HG02798 (cell line): ENCODE measurements around the gene COL8A1.

Experiments
- ATAC-seq: cut with Tn5 transposase; IDR thresholded peaks from one replicate; pipeline ENCODE4 v1.9.1; 2021; ENCODE audit warnings: mild to moderate bottlenecking; ENCODE audit not compliant: unreplicated experiment, poor library complexity

Gene COL8A1

GRCh38 chr3:99668044-99668443, 29.6 kb downstream of the COL8A1 start:
- ATAC-seq: no peak

GRCh38 chr3:99669879-99670555, 31.6 kb downstream of the COL8A1 start:
- ATAC-seq: no peak

GRCh38 chr3:99670556-99670950, 32.2 kb downstream of the COL8A1 start:
- ATAC-seq: no peak

GRCh38 chr3:99674086-99674789, 35.8 kb downstream of the COL8A1 start:
- no peak for ATAC-seq

GRCh38 chr3:99678023-99678422, 39.6 kb downstream of the COL8A1 start:
- ATAC-seq: no peak

- no peak for ATAC-seq
Measured at GRCh38 chr3:99678896-99679295, 40.5 kb downstream of the COL8A1 start.

GRCh38 chr3:99681512-99681911, 43.1 kb downstream of the COL8A1 start:
- peak; percentile 95 for ATAC-seq

- ATAC-seq: no peak
Measured at GRCh38 chr3:99681976-99682375, 43.6 kb downstream of the COL8A1 start.

GRCh38 chr3:99683465-99683864, 45.1 kb downstream of the COL8A1 start:
- no peak for ATAC-seq

- no peak for ATAC-seq
Measured at GRCh38 chr3:99683876-99684275, 45.5 kb downstream of the COL8A1 start.

- no peak for ATAC-seq
Measured at GRCh38 chr3:99684644-99685043, 46.2 kb downstream of the COL8A1 start.

- no peak for ATAC-seq
Measured at GRCh38 chr3:99686469-99686868, 48.1 kb downstream of the COL8A1 start.

- peak; percentile 68 for ATAC-seq
Measured at GRCh38 chr3:99686955-99687612, 48.7 kb downstream of the COL8A1 start.

GRCh38 chr3:99690761-99691369, 52.5 kb downstream of the COL8A1 start:
- no peak for ATAC-seq

- no peak for ATAC-seq
Measured at GRCh38 chr3:99693636-99694035, 55.2 kb downstream of the COL8A1 start.

- no peak for ATAC-seq
Measured at GRCh38 chr3:99696497-99696896, 58.1 kb downstream of the COL8A1 start.

GRCh38 chr3:99697250-99697649, 58.9 kb downstream of the COL8A1 start:
- ATAC-seq: no peak

GRCh38 chr3:99698932-99699331, 60.5 kb downstream of the COL8A1 start:
- no peak for ATAC-seq

- ATAC-seq: no peak
Measured at GRCh38 chr3:99699841-99700240, 61.4 kb downstream of the COL8A1 start.

- no peak for ATAC-seq
Measured at GRCh38 chr3:99700631-99701268, 62.4 kb downstream of the COL8A1 start.
